GM19455 (cell line): ENCODE results near the gene SPATS2L.
A peak's percentile ranks its signal among the peaks of the same experiment; 100 is the strongest.

ENCODE experiments used
- ATAC-seq: cut with Tn5 transposase; IDR thresholded peaks from one replicate; pipeline ENCODE4 v1.9.1; 2021; ENCODE audit not compliant: unreplicated experiment

The SPATS2L gene, protein sequence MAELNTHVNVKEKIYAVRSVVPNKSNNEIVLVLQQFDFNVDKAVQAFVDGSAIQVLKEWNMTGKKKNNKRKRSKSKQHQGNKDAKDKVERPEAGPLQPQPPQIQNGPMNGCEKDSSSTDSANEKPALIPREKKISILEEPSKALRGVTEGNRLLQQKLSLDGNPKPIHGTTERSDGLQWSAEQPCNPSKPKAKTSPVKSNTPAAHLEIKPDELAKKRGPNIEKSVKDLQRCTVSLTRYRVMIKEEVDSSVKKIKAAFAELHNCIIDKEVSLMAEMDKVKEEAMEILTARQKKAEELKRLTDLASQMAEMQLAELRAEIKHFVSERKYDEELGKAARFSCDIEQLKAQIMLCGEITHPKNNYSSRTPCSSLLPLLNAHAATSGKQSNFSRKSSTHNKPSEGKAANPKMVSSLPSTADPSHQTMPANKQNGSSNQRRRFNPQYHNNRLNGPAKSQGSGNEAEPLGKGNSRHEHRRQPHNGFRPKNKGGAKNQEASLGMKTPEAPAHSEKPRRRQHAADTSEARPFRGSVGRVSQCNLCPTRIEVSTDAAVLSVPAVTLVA

DNA sequence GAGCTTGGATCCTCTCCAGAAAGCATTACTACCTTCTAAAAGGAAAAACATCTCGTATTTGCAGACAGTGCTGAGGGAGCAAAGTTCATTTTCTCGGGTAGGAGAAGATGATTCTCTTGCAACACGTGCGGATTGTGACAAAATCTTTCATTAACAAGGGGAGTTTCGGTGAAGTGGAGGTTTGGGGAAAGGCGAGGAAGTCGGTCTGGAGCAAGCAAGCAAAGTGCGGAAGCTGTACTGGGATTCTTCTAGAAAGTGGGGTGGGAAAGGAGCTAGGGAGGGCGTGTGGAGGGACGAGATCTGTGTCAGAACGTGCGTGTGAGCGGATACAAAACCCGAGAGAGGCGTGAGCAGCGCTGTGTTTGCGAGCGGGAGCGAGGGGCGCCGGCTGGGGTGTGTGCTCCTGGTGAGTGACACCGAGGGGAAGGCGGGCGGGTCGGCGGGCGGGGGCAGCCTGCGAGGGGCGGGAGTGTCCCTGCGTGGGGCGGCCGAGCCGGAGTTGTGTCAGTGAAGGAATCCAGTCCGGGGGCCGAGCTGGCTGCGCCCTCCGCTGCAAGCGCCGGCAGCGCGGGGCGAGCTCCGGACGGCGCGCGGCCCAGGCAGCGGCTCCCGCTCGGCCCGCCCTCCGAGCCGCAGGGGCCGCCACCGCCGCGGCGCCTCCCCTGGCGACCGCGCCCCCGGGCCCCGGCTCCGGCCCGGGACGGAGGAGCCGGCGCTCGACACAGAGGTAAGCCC lies at the start of gene SPATS2L:
SPATS2L (plus strand) TSS at position 498 of the 735 bp plus-strand sequence. CDS start 82,552 bp downstream, outside the sequence.
- ATAC-seq, result peak; percentile 58

DNA sequence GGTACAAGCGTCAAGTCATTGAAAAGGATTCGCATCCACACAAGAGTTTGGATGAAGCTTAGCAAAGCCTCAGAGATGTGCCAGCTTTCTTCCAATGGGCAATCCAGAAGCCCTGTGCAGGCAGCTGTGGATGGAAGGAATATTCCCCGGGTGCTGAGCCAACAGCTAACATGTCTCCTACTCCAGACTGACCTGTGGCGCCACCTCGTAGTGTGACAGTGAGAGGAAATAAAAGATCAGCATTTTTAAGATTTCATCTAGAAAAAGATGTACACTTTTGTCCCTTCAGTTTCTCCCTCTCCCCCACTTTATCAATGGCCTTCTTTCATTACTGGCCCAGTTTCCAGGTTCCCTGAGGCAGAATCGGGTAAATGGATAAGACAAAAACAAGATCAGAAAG lies 48.9 kb upstream of the SPATS2L start:
- ATAC-seq, result no peak

DNA sequence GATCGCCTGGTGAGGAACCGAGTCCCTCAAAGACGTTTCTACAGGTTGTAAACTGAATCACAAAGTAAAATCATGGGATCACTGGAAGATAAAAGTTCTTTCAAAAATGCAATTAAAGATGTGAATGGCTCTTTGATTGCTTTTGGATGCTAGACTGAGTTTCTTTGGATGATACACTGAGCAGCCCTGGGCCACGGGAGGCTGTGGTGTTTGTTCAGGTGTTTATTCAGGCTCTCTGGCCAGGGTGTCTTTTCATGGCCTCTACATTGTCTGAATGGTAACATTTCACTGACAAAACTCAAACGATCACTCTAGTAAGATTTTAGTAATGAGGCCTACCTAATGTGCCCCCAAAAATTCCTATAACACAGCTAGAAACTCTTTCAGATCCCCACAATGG lies 48.4 kb upstream of the SPATS2L start:
- no peak for ATAC-seq

DNA sequence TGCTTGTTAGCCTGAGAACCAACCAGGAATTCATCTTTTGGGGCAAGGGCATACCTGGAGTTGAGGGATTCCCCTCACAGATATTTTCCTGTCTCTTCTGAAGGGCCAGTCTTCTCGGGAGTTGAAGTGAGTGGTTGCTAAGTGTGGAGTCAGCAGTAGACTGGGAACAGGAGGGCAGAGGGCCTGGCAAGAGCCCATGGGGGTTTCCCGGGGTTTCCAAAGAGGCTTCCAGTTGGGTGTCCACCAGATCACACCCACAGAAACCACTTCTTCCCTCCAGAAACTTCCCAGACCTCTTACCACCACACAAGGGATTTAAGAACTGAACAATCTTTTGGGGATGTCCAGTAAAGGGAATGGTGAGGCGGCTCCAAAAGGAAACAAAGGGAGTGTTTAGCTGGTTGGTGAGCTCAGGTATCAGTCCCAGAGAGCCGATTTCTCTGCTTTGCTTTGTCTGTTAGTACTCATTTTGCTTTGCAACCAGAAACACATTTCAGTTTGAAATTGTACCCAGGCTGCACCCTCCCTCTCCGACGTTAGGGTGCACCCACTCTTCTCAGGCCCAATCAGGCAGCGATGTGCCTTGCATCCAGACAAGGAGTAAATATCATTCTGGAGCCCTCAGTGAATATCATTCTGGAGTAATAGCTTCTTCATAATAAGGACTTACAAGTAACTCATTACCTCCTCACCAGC lies 47.5 kb upstream of the SPATS2L start:
- no peak for ATAC-seq

DNA sequence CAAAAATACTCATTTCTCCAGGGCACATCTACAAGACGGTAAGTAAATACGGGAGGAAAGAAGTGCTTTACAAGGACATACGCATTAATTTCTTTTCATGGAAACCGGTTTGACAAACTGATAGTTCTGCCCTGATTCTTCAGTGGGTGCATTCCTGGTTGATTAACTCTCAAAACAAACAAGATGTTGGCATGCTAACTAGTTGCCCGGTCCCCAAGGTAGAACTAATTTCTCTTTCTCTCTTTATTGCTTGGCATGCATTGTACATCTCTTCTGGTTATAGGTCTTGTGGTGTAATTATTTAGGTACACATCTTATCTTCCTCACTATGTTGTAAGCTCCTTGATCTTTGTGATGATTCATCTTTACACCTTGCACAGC lies 46.9 kb upstream of the SPATS2L start:
- no peak for ATAC-seq

DNA sequence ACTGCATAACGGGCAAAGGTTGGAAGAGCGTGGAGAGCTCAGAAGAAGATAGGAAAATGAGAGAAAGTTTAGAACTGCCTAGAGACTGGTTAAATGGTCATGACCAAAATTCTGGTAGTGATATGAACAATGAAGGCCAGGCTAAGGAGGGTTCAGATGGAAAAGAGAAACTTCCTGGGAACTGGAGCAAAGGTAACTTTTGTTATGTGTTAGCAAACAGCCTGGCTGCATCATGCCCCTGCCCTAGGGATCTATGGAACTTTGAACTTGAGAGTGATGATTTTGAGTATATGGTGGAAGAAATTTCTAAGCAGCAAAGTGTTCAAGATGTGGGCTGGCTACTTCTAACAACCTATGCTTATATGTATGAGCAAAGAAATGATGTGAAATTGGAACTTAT lies 44.4 kb upstream of the SPATS2L start:
- no peak for ATAC-seq

DNA sequence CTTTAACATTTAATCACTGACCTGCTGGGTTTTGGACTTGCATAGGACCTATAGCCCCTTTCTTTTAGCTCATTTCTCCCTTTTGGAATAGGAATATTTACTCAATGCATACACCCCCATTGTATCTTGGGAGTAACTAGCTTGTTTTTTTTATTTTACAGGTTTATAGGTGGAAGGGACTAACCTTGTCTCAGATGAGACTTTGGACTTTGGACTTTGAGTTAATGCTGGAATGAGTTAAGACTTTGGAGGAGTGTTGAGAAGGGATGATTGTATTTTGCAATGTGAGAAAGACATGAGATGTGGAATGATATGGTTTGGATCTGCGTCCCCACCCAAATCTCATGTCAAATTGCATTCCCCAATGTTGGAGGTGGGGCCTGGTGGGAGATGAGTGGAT lies 43.2 kb upstream of the SPATS2L start:
- no peak for ATAC-seq

DNA sequence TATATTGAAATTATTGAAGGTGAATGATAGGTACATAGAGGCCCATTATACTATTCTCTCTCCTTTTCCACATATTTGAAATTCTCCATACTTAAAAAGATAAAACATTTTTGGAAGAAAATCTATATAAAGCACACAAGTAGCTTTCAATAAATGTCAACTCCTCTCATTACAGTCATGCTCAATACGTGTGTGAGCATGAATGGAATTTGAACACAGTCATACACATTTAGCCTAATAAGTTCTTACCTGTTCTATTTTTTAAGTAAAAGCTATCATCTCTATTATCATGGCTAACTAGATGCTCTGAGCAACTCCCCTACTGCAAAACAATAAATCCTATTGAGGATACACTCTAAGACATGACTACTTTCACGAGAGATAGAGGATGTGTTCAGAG lies 41.9 kb upstream of the SPATS2L start:
- ATAC-seq, result no peak

DNA sequence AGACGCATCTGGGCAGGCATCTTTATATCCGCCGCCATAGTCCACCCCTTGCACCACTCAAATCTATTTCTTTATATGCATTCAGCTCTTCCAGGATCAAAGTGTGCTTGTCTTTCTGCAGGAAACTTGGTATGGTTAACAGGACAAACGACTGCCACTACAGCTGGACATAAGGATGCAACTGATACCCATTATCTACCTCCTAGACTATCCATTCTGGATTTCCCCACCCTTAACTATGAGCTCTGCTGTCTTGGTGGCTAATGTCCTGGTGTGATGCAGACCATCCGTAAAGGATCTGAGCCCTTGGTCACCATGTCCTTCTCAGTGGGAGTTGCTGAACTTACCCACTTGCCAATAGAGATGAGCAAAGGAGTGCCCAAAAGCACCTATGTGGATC lies 40.1 kb upstream of the SPATS2L start:
- no peak for ATAC-seq

DNA sequence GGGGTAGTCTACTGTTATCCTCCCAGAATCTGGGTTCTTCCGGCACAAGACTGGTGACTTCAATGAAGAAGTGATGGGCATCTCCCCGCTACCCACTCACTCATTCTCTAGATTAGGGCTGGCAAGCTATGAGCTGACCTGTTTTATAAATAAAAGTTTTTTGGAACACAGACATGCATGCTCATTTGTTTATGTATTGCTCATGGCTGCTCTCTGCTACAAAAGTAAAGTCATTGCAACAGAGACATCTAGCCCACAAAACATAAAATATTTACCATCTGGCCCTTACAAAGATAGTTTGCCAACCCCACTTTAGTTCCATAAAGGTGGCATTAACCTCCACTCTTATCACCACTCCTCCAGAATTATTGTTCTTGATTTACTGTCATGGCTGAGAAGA lies 39.1 kb upstream of the SPATS2L start:
- no peak for ATAC-seq

DNA sequence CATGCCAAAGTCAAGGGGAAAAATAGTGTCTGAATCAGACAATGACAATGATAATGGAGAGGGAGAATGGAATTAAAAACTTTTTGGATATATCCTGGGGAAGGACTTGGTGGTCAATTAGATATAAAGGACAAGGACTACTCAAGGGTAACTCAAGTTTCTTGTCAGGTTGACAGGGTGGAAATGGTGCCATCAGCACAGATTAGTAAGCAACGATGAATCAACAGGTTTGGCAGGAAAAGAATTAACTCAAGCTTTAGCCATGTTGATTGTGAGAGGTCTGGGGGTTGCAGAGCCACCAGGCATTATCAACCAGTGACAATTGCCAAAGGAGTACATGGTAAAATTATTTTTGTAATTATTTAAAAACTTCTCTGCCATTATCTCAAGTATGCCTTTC lies 35.8 kb upstream of the SPATS2L start:
- ATAC-seq, result no peak

DNA sequence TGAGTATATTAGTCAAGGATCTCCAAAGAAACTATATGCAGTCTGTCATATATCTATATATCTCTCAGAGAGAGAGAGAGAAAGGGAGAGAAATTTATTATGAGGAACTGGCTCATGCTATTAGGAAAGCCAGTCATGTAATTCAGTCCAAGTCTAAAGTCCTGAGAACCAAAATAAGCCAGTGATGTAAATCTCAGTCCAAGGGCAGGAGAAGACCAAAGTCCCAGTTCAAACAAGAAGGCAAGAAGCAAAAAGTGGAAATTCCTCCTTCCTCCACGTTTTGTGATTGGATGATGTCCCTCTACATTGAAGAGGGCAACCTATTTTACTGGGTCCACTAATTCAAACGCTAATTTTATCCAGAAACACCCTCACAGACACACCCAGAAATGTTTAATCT lies 34.2 kb upstream of the SPATS2L start:
- no peak for ATAC-seq

DNA sequence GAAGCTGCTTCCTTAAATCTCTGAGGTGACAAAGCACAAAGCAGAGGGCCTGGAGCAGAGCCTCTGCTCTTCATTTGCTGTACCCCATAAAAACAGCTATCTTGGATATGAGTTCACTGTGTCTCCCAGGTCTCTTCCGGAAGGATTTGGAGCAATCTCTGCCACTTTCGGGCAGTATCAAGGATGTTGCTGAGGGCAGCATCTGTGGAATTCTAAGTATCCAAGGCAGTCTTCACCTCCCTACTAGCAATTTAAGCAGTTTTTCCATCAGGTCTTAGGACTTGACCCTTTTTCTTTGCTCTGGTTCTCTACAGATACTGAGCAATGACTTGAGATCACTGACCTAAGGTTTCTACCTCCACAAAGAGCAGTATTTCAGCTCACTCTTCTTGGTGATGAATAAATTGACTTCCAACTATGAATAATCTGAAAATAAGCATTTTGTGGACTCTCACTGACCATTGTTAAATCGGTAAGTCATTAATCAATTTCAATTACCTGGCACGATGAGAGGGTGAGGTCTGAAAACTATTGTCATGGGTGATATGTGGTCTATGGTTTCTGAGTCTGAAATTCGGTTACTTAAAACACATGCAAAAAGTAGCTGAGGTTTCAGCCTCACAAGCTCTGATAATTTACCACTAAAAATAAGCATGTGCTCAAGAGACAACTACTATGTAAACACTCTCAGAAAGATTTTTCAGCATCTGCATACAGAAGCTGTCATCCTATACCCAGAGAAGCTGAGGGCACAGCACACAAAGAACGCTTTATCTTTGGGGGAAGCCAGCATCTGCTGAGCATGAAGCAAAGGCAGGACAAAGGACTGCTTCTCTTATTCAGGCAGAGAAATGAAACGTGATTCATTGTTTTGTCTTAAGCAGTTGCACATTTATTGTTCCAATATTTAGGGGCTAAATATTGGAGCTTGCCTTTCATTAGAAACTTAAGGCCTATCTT lies 32.1 kb upstream of the SPATS2L start:
- ATAC-seq, result no peak

DNA sequence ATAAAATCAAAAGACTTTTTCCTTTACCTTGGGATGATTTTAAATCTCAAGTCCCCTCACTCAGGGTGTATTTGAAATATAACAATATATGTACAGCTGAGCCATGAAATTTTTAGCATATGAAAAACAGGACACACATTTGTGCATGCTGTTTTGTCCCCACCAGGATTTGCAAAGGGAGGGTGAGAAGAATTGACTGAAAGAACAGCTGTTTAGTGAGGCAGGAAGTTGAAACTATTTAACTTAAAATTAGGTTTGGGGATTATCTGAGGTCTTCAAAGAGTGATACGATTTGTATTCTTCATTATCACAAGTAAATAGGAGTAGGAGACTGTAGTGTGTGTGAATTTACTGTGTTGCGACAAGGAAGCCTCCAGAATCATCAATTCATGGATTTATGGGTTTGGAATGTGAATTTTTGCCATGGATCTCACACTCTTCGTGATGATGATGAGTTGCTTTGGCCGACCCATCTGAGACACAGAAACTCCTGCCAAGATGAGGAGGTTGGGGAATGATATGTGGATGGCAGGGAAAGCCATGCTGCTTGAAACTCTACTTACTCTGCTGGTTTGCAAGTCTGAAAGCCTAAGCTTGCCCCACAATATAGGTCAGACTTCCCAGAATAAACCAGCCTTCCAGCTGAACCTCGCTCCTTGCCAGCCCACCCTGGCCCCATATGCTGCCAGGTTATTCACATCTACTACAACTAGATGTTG lies 31.0 kb upstream of the SPATS2L start:
- no peak for ATAC-seq

DNA sequence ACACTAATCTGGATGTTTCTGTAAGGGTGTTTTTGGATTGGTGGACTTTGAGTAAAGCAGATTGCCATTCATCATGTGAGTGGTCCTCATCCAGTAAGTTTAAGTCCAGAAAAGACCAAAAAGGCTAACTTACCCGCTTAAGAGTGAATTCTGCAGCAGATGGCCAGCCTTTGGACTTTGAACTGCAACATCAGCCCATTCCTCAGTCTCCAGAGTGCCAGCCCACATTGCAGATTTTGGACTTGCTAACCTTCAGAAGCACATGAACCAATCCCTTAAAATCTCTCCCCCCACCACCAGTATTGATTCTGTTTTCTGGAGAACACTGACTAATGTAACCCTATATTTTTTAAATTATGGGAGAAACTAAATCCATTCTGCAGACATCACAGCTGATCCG lies 30.0 kb upstream of the SPATS2L start:
- no peak for ATAC-seq

DNA sequence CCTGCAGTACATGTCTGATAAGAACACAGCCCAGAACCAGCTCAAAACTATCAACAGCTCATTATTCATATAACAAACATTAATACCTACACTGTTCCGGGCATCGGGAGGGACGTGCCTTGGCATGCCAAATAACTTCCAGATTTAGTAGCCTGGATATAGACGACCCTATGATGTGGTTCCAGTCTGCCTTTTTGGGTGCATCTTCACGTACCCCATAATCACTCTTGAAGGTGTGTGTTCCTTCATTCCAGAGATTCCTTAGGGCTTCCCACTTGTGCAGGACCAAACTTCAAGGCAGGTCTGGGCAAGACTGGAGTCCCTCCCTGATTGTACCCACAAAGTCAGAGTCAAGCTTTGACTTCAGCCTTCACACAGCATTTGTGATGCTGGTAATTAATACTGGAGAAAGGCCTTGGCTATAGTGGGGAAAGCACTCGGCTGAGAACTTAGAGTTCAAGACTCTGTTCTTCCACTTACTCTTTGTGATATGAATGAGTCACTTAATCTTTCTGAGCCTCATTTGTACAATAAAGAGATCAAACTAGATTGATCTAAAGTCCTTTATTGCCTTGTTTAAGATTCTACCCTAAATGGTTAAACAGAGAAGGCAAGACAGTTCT lies 27.7 kb upstream of the SPATS2L start:
- ATAC-seq, result no peak

DNA sequence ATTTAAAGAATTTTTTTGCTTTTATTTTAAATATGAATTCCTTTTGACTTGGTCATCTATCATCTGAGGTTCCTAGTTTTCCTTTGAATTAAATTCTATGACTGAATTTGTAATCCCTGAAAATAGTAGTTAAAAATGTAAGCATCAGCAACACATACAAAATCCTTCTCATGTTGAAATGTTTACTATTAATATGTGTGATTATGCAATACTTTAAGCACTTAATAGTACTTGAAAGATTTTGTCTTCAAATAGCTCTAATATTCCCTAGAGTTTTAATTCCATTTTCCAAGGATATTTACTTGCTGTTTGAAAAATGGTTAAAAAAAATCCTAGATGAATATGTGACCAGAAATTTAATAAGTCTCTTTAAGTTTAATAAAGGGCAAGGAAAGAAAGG lies 26.6 kb upstream of the SPATS2L start:
- ATAC-seq, result no peak

DNA sequence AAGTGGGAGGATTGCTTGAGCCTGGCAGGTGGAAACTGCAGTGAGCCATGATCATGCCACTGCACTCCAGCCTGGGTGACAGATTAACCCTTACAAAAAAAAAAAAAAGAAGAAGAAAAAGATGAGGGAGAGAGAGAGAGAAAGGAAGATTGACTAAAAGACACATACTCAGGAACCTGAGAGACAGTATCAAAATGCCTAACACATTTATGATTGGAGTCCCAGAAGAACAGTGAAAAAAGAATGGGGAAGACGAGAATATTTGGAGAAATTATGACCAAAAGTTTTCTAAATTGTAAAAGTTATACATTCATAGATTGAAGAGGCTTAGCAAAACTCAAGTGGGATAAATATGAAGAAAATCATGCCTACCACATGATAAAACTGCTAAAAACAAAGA lies 19.9 kb upstream of the SPATS2L start:
- ATAC-seq, result no peak

DNA sequence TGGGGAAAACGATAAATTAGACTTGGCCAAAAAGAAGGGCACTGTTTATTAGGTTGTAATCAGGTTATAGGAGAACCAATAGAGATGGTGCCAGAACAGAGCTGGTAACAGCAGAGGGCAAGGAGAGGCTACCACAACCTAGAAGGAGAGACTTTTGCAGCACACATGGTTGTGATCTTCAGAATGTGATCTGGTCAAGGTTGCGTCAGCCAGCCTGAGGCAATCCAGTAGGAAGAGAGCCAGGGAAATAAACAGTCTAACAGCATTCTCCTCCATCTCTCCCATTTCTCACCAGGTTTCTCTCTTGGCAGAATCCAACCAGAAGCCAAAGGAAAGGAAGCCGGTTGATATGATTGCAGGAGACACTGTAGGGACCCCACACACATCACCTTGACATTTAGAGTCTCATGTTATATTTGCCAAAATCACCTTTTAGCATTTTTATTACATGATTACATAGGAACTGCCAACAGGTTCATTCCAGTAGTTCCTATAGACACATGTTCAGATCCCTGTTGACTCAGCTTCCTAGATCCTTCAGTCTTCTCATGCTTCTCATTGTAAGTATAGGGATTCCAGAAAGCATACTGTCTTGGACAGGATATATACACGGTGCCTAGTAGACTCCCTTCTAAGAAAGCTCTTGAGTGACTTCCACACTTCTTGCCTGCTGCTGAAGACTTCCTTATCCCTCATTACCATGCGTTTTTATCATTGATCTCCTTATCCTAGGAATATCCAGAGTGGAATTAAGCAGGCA lies 17.6 kb upstream of the SPATS2L start:
- ATAC-seq, result no peak
